Measurements from ENCODE around the gene ZFYVE9. TPM values are rescaled to one million over a fixed set of nuclear protein-coding genes. Genes with fewer than 3 reads are reported as not detected.

The ZFYVE9 gene
- total RNA-seq, 1 donor from 2014 or later = 17.6 TPM

- H3K4me3 ChIP-seq (ENCODE audit: low read depth, low read length) = no peak overlapping the region
- TF ChIP-seq CTCF (conservative IDR thresholded peaks at IDR 0.05; ENCODE audit: low read depth, low read length) = no peak
- no peak for DNase-seq (ENCODE audit: low read depth)
Observed at GRCh38 chr1:52266507-52266906, 124.6 kb downstream of the ZFYVE9 start.

- TF ChIP-seq CTCF (conservative IDR thresholded peaks at IDR 0.05; ENCODE audit: low read depth, low read length) = no peak
- DNase-seq (ENCODE audit: low read depth) = no peak
- no peak overlapping the region for H3K4me3 ChIP-seq (ENCODE audit: low read depth, low read length)
Observed at GRCh38 chr1:52268372-52268771, 126.5 kb downstream of the ZFYVE9 start.

- TF ChIP-seq CTCF (conservative IDR thresholded peaks at IDR 0.05; ENCODE audit: low read depth, low read length) = no peak
- DNase-seq (ENCODE audit: low read depth) = no peak
- no peak overlapping the region for H3K4me3 ChIP-seq (ENCODE audit: low read depth, low read length)
Observed at GRCh38 chr1:52281518-52281917, 139.6 kb downstream of the ZFYVE9 start.

- DNase-seq (ENCODE audit: low read depth) = no peak
- TF ChIP-seq CTCF (conservative IDR thresholded peaks at IDR 0.05; ENCODE audit: low read depth, low read length) = no peak
- no peak overlapping the region for H3K4me3 ChIP-seq (ENCODE audit: low read depth, low read length)
Observed at GRCh38 chr1:52288286-52288685, 146.4 kb downstream of the ZFYVE9 start.

GRCh38 chr1:52294580-52294979 is 152.7 kb downstream of the ZFYVE9 start:
- DNase-seq (ENCODE audit: low read depth) = no peak

GRCh38 chr1:52296345-52296744 is 154.5 kb downstream of the ZFYVE9 start:
- peak; percentile 84 for TF ChIP-seq CTCF (conservative IDR thresholded peaks at IDR 0.05; ENCODE audit: low read depth, low read length)
- peak; percentile 9 for DNase-seq (ENCODE audit: low read depth)
- H3K4me3 ChIP-seq (ENCODE audit: low read depth, low read length) = no peak overlapping the region

More at GRCh38 chr1:52294580-52294979, 152.7 kb downstream of the ZFYVE9 start:
- H3K4me3 ChIP-seq (ENCODE audit: low read depth, low read length) = no peak overlapping the region
- no peak for TF ChIP-seq CTCF (conservative IDR thresholded peaks at IDR 0.05; ENCODE audit: low read depth, low read length)

GRCh38 chr1:52305417-52306226 is 163.7 kb downstream of the ZFYVE9 start:
- DNase-seq (ENCODE audit: low read depth) = no peak

More at GRCh38 chr1:52305417-52306226, 163.7 kb downstream of the ZFYVE9 start:
- H3K4me3 ChIP-seq (ENCODE audit: low read depth, low read length) = no peak overlapping the region
- TF ChIP-seq CTCF (conservative IDR thresholded peaks at IDR 0.05; ENCODE audit: low read depth, low read length) = no peak

Measured in epithelial cell of proximal tubule (primary cell).